Ascending aorta (tissue), 2 donors: ENCODE results near the gene POLR3G. TPM values are rescaled to one million over a fixed set of nuclear protein-coding genes. Genes with fewer than 3 reads are reported as not detected.

Experiments used
- DNase-seq, 2 donors: peaks; one replicate each; pipeline ENCODE4 v3.0.0-alpha.2; 2019; ENCODE audit warnings: low spot score in 2 of 2
- H3K27ac ChIP-seq, 2 donors: fragments of 200-600 bp; sonication (generic); one replicate each; pipeline ENCODE4 v1.5.1; 2016 to 2017; ENCODE audit warnings: mild to moderate bottlenecking in 1 of 2
- H3K27me3 ChIP-seq: fragments of 200-600 bp; sonication (generic); one replicate; pipeline ENCODE4 v1.5.1; 2017
- H3K36me3 ChIP-seq, 2 donors: fragments of 200-600 bp; sonication (generic); one replicate each; pipeline ENCODE4 v1.5.1; 2016
- H3K4me1 ChIP-seq, 2 donors: fragments of 200-600 bp; sonication (generic); one replicate each; pipeline ENCODE4 v1.5.1; 2016 to 2017; ENCODE audit warnings: mild to moderate bottlenecking in 1 of 2
- H3K4me3 ChIP-seq, 2 donors: fragments of 200-600 bp; sonication (generic); one replicate each; pipeline ENCODE4 v1.5.1; 2016 to 2017; ENCODE audit warnings: mild to moderate bottlenecking in 1 of 2
- H3K9me3 ChIP-seq, 2 donors: fragments of 200-600 bp; sonication (generic); one replicate each; pipeline ENCODE4 v1.5.1; 2016
- CTCF ChIP-seq, 3 experiments: fragments of 200-600 bp in 2 of 3; fragments of 450-650 bp in 1 of 3; sonication (generic) in 2 of 3; IDR thresholded peaks; one replicate each; pipeline ENCODE4 v1.5.1; 2016 to 2019; ENCODE audit warnings: antibody characterized with exemption in 3 of 3, mild to moderate bottlenecking in 1 of 3, moderate library complexity in 1 of 3
- intact Hi-C: fragments of 100-400 bp; cut with DNase I; formaldehyde crosslinking; loops from one replicate; pipeline ENCODE4 v1.15.1; 2023
- total RNA-seq: library from RNA; depleted of rRNA; stranded (reverse); fragments of >200 nt; gene quantifications from one replicate; pipeline ENCODE4 v1.1.0, GENCODE V29; 2016

The POLR3G gene
- total RNA-seq, 1 donor from 2014 or later = 1.5 TPM

DNA sequence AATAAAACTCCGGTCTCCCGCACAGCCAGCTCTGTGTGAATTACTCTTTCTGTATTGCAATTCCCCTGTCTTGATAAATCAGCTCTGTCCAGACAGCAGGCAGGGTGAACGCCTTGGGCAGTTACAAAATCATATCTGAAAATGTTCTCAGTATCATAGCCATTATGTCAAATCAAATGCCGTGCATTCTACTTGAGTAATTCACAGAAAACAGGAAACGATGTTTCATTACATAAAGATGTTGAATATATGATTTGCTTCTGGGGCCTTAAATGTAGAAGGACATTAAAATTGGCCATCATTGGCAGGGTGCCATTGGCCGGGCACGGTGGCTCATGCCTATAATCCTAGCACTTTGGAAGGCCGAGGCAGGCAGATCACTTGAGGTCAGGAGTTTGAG is 8.5 kb downstream of the POLR3G start:
- Histone ChIP-seq H3K27ac (no peak overlapping the region), H3K9me3 (no peaks in the 10 kb centered on the region), H3K4me1 (no peaks in the 10 kb centered on the region), H3K36me3 (no peaks in the 10 kb centered on the region), H3K4me3 (no peak overlapping the region), H3K27me3 (no peaks in the 10 kb centered on the region)
- intact Hi-C loops = no loop called here
- no peak for TF ChIP-seq CTCF (IDR thresholded peaks at IDR 0.05)
- no peak for DNase-seq

DNA sequence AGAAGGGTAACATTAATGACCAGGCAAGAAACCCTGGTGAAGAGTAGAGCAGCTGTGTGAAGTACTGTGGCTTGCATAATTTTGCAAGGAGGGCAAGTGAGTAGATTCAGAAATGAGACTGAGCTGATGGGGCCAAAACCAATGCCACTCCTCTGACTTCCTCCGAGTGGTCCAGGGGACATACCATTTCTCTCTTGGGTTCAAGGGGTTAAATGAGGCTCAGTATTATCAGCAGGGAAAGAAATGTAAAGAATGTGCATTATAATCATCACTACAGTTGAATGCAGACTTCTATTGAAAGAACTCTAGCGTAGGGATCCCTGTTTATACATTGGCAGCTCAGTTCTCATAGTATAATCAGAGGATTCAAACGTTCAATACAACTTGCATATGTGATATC is 9.9 kb downstream of the POLR3G start:
- intact Hi-C loops = no loop called here
- no peak overlapping the region for H3K4me3 ChIP-seq
- H3K27me3 ChIP-seq = no peaks in the 10 kb centered on the region
- TF ChIP-seq CTCF (IDR thresholded peaks at IDR 0.05) = no peak
- no peaks in the 10 kb centered on the region for H3K9me3 ChIP-seq
- no peak for DNase-seq
- no peaks in the 10 kb centered on the region for H3K4me1 ChIP-seq
- H3K27ac ChIP-seq = no peak overlapping the region
- H3K36me3 ChIP-seq = no peaks in the 10 kb centered on the region

DNA sequence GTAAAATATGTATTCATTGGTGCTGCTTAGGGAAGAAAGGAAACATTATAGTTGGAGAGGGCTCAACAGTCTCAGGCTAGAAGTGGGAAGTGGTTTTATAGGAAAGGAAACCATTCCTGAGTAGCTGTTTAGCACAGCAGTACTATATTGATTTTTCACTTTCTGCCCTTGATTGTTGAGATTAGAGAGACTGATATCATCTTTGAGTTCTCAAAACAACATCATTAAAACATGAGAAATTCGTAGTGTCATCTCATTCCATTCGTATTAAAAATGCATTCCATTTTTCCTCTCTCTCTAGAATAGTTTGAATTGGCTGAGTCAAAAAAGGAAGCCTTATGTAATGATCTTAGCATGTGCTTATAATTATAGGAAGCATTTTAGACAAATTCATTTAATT is 14.1 kb downstream of the POLR3G start:
- H3K36me3 ChIP-seq = no peaks in the 10 kb centered on the region
- TF ChIP-seq CTCF (IDR thresholded peaks at IDR 0.05) = no peak
- H3K4me1 ChIP-seq = no peaks in the 10 kb centered on the region
- H3K4me3 ChIP-seq = no peak overlapping the region
- H3K9me3 ChIP-seq = no peaks in the 10 kb centered on the region
- H3K27me3 ChIP-seq = no peaks in the 10 kb centered on the region
- no peak overlapping the region for H3K27ac ChIP-seq
- intact Hi-C loops = no loop called here
- DNase-seq = no peak

- no peaks in the 10 kb centered on the region for H3K9me3 ChIP-seq
- H3K4me3 ChIP-seq = no peak overlapping the region
- H3K27me3 ChIP-seq = no peaks in the 10 kb centered on the region
- intact Hi-C loops = no loop called here
- no peaks in the 10 kb centered on the region for H3K36me3 ChIP-seq
- H3K4me1 ChIP-seq = no peaks in the 10 kb centered on the region
- DNase-seq = no peak
- TF ChIP-seq CTCF (IDR thresholded peaks at IDR 0.05) = no peak
- no peak overlapping the region for H3K27ac ChIP-seq
These were observed 19.4 kb downstream of the POLR3G start for GRCh38 chr5:90494043-90494442.

DNA sequence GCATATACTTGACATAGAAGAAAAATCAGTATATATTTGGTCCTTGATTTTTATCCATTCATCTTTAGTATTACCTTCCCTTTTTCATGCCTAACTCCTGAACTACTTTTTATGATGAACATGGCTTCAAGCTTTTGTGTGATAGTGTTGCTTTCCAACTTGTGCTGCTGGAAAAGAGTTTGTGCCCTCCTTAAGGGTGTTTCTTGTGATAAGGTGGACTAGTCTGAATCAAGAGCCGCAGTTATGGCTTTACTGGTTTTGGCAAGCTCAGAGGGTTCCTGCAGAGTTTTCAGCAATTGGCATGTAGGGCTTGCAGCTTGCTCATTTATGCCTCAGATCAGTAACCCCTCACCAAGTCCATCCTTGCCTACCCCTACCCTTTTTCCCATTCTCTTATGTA is 20.5 kb downstream of the POLR3G start:
- Histone ChIP-seq H3K4me3 (no peak overlapping the region), H3K36me3 (no peaks in the 10 kb centered on the region), H3K9me3 (no peaks in the 10 kb centered on the region), H3K27me3 (no peaks in the 10 kb centered on the region), H3K4me1 (no peaks in the 10 kb centered on the region), H3K27ac (no peak overlapping the region)
- TF ChIP-seq CTCF (IDR thresholded peaks at IDR 0.05) = no peak
- DNase-seq = no peak
- intact Hi-C loops = no loop called here

DNA sequence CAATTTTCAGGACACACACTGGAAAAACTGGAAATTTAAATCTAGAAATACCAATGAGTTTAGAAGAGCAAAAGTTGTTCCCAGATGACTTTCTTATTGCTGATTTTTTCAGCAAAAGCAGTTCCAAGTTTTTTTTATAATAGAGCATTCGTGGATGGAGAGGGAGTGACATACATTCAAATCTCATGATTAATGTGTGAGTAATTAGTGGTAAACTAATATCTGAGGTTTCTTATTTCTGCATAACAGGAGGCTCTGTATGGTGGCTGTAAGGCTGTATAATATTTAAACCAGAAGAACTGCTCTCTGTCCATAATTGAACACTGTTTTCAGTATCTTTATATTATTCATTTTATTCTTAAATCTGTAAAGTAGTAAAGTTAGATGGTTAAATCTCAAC is 28.9 kb downstream of the POLR3G start:
- no peak for TF ChIP-seq CTCF (IDR thresholded peaks at IDR 0.05)
- Histone ChIP-seq H3K27ac (no peak overlapping the region), H3K4me1 (no peaks in the 10 kb centered on the region), H3K4me3 (no peak overlapping the region), H3K27me3 (no peaks in the 10 kb centered on the region), H3K36me3 (no peaks in the 10 kb centered on the region), H3K9me3 (no peaks in the 10 kb centered on the region)
- DNase-seq = no peak
- intact Hi-C loops = no loop called here
